ENCODE measurements around the gene CLUH. TPM values are rescaled to one million over a fixed set of nuclear protein-coding genes. Genes with fewer than 3 reads are reported as not detected.

CLUH gene
- polyA plus RNA-seq, 2 of the 4 experiments (the other 2 are of a cell fraction), result 23.6 to 93.1 TPM

DNA sequence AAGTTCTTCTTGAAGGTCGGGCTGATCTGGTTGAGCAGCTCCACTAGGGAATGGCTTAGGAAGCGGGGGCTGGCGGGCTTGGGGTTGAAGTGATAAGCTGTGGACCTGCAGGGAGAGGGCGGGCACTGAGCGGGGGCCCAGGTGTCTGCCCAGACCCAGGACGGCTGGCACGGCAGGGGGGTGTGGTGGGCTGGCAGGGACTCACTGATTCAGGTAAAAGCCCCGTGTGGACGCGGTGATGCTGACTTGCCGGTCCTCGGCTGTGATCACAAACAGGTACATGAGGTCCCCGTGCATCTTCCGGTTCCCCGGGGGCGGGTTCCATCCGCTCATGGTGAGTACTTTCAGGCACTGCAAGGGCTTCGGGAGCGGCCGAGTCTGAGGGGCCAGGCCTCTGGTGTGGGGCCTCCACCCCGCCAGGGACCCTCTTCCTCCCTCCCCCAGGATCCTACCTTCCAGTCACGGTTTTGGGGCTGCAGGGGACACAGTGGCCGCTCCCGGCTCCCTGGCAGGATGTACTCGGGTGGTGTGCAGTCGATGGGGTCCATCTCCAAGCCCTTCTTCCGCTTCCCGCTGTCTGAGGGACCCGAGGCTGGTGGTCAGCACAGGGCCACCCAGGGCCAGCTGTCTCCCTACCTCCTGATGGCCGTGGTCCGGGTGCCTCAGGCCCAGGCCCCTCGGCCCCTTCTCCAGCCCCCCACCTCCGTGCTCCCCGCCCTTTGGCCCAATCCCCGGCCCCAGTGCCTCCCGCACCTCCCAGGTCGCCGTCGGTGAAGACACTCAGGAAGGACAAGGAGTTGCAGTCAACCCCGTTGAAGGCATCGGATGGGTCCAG, 10.2 kb downstream of the CLUH start:
- Histone ChIP-seq H3K4me1 (peaks cover 10% of the 10 kb centered on the region), H3K4me2 (no peak overlapping the region), H3K9me3 (no peaks in the 10 kb centered on the region), H3K27ac (no peak overlapping the region), H3K4me3 (no peak overlapping the region)
- CTCF ChIA-PET, result interaction anchor here (0.6 to 2.0 kb wide), 5 partner anchors 13 to 319 kb away, joined by 3 to 5 read pairs (median 3); no protein-coding TSS in a partner anchor
- FAIRE-seq (no peak), DNase-seq (ENCODE audit: low read depth in 1 of 2, low spot score in 1 of 2) (no peak), ATAC-seq (no peak)
- TF ChIP-seq, protein P1, sequence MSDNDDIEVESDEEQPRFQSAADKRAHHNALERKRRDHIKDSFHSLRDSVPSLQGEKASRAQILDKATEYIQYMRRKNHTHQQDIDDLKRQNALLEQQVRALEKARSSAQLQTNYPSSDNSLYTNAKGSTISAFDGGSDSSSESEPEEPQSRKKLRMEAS (IDR thresholded peaks at IDR 0.05), result no peak
- no peak for TF ChIP-seq SMC3 (IDR thresholded peaks at IDR 0.05)
- TF ChIP-seq POLR2AphosphoS2 (conservative IDR thresholded peaks at IDR 0.05; ENCODE audit: low read length), result no peak
- no peak for TF ChIP-seq HOXB13 (CRISPR knock-in tag; IDR thresholded peaks at IDR 0.05; ENCODE audit: low read depth)
- TF ChIP-seq NFE2L2 (conservative IDR thresholded peaks at IDR 0.05; ENCODE audit: low read length), result no peak
- TF ChIP-seq EHF (CRISPR knock-in tag; IDR thresholded peaks at IDR 0.05), result no peak
- TF ChIP-seq, protein P2, sequence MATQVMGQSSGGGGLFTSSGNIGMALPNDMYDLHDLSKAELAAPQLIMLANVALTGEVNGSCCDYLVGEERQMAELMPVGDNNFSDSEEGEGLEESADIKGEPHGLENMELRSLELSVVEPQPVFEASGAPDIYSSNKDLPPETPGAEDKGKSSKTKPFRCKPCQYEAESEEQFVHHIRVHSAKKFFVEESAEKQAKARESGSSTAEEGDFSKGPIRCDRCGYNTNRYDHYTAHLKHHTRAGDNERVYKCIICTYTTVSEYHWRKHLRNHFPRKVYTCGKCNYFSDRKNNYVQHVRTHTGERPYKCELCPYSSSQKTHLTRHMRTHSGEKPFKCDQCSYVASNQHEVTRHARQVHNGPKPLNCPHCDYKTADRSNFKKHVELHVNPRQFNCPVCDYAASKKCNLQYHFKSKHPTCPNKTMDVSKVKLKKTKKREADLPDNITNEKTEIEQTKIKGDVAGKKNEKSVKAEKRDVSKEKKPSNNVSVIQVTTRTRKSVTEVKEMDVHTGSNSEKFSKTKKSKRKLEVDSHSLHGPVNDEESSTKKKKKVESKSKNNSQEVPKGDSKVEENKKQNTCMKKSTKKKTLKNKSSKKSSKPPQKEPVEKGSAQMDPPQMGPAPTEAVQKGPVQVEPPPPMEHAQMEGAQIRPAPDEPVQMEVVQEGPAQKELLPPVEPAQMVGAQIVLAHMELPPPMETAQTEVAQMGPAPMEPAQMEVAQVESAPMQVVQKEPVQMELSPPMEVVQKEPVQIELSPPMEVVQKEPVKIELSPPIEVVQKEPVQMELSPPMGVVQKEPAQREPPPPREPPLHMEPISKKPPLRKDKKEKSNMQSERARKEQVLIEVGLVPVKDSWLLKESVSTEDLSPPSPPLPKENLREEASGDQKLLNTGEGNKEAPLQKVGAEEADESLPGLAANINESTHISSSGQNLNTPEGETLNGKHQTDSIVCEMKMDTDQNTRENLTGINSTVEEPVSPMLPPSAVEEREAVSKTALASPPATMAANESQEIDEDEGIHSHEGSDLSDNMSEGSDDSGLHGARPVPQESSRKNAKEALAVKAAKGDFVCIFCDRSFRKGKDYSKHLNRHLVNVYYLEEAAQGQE (IDR thresholded peaks at IDR 0.05), result no peak
- no peak for TF ChIP-seq HOXA7 (CRISPR knock-in tag; IDR thresholded peaks at IDR 0.05)
- TF ChIP-seq, protein P3, sequence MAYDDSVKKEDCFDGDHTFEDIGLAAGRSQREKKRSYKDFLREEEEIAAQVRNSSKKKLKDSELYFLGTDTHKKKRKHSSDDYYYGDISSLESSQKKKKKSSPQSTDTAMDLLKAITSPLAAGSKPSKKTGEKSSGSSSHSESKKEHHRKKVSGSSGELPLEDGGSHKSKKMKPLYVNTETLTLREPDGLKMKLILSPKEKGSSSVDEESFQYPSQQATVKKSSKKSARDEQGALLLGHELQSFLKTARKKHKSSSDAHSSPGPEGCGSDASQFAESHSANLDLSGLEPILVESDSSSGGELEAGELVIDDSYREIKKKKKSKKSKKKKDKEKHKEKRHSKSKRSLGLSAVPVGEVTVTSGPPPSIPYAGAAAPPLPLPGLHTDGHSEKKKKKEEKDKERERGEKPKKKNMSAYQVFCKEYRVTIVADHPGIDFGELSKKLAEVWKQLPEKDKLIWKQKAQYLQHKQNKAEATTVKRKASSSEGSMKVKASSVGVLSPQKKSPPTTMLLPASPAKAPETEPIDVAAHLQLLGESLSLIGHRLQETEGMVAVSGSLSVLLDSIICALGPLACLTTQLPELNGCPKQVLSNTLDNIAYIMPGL (CRISPR knock-in tag; IDR thresholded peaks at IDR 0.05; ENCODE audit: borderline replicate concordance), result no peak
- TF ChIP-seq JUN (IDR thresholded peaks at IDR 0.05), result no peak
- TF ChIP-seq, protein P4, sequence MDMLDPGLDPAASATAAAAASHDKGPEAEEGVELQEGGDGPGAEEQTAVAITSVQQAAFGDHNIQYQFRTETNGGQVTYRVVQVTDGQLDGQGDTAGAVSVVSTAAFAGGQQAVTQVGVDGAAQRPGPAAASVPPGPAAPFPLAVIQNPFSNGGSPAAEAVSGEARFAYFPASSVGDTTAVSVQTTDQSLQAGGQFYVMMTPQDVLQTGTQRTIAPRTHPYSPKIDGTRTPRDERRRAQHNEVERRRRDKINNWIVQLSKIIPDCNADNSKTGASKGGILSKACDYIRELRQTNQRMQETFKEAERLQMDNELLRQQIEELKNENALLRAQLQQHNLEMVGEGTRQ (IDR thresholded peaks at IDR 0.05), result no peak
- TF ChIP-seq SREBF2 (IDR thresholded peaks at IDR 0.05), result no peak
- no peak for TF ChIP-seq KDM5A (IDR thresholded peaks at IDR 0.05)
- TF ChIP-seq EP300 (IDR thresholded peaks at IDR 0.05), result no peak
- no peak for TF ChIP-seq TP53 (CRISPR knock-in tag; IDR thresholded peaks at IDR 0.05)
- TF ChIP-seq JUNB (IDR thresholded peaks at IDR 0.05), result no peak
- POLR2A ChIA-PET, result no interaction called here
- 93% methylated on average over 34 of the region's 41 CpGs for WGBS (ENCODE audit: missing lambda C conversion rate)

DNA sequence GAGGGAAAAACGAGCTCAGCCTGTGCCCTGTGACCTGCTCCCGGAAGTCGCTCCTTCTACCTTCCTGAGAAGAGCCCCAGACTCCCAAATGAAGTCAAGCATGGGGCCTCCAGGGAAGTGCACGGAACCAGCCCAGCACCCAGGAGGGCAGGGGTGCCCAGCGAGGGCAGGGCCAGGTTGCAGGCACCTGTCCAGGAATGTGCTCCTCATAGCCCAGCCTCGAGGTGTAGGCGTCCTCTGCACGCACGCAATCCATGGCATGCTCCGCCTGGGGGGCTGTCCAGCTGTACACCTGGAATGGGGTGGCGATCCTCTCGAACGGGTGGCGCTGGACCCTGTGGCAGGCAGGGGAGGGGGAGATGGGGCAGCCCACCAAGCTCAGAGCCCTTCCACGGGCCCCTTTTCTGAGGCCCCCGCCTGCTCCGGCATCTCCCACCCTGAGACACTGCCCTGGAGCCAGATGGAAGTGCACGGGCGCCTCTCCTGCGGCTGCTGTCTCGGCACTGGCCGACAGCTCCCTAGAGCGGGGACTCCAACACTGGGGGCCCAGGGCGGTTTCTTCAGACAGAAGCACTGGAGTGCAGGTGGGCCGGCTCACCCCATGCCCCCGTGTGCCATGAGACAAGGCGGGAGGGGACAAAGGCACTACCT, 10.9 kb downstream of the CLUH start:
- Histone ChIP-seq H3K27ac (no peak overlapping the region), H3K4me3 (no peak overlapping the region), H3K9me3 (no peaks in the 10 kb centered on the region), H3K4me2 (no peak overlapping the region), H3K4me1 (peaks cover 2% of the 10 kb centered on the region)
- no peak for DNase-seq (ENCODE audit: low read depth in 1 of 2, low spot score in 1 of 2)
- ChIA-PET POLR2A (no interaction called here), CTCF (interaction anchor here (0.9 to 2.0 kb wide), 2 partner anchors 12 to 318 kb away, joined by 3 to 5 read pairs; no protein-coding TSS in a partner anchor)
- no peak for FAIRE-seq
- WGBS (ENCODE audit: missing lambda C conversion rate), result 93% methylated on average over 16 of the region's 27 CpGs
- ATAC-seq, result no peak
- TF ChIP-seq MYC (IDR thresholded peaks at IDR 0.05; ENCODE audit: borderline replicate concordance, low read length) (no peak), CEBPB (IDR thresholded peaks at IDR 0.05) (no peak), KDM5A (IDR thresholded peaks at IDR 0.05) (no peak), SREBF2 (IDR thresholded peaks at IDR 0.05) (no peak), GATA3 (IDR thresholded peaks at IDR 0.05; ENCODE audit: borderline replicate concordance) (no peak), NPAS2 (CRISPR knock-in tag; IDR thresholded peaks at IDR 0.05; ENCODE audit: borderline replicate concordance) (no peak), NR3C1 (IDR thresholded peaks at IDR 0.05) (no peak), NFE2L2 (conservative IDR thresholded peaks at IDR 0.05; ENCODE audit: low read length) (no peak), CHD2 (IDR thresholded peaks at IDR 0.05; ENCODE audit: low read length, partially characterized antibody) (no peak), POLR2A (IDR thresholded peaks at IDR 0.05; ENCODE audit: low read length) (no peak), MAFK (IDR thresholded peaks at IDR 0.05; ENCODE audit: partially characterized antibody) (no peak), ESRRA (IDR thresholded peaks at IDR 0.05; ENCODE audit: borderline replicate concordance, low read length) (no peak)
- TF ChIP-seq, protein P5, sequence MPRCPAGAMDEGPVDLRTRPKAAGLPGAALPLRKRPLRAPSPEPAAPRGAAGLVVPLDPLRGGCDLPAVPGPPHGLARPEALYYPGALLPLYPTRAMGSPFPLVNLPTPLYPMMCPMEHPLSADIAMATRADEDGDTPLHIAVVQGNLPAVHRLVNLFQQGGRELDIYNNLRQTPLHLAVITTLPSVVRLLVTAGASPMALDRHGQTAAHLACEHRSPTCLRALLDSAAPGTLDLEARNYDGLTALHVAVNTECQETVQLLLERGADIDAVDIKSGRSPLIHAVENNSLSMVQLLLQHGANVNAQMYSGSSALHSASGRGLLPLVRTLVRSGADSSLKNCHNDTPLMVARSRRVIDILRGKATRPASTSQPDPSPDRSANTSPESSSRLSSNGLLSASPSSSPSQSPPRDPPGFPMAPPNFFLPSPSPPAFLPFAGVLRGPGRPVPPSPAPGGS (IDR thresholded peaks at IDR 0.05), result no peak
- TF ChIP-seq, protein P6, sequence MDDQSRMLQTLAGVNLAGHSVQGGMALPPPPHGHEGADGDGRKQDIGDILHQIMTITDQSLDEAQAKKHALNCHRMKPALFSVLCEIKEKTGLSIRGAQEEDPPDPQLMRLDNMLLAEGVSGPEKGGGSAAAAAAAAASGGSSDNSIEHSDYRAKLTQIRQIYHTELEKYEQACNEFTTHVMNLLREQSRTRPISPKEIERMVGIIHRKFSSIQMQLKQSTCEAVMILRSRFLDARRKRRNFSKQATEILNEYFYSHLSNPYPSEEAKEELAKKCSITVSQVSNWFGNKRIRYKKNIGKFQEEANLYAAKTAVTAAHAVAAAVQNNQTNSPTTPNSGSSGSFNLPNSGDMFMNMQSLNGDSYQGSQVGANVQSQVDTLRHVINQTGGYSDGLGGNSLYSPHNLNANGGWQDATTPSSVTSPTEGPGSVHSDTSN (IDR thresholded peaks at IDR 0.05), result no peak
- TF ChIP-seq, protein P7, sequence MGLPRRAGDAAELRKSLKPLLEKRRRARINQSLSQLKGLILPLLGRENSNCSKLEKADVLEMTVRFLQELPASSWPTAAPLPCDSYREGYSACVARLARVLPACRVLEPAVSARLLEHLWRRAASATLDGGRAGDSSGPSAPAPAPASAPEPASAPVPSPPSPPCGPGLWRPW (IDR thresholded peaks at IDR 0.05), result no peak

Data from A549 (cell line).